HG03439 (cell line): ENCODE data around the gene RRM1.

Experiments used
- ATAC-seq: cut with Tn5 transposase; IDR thresholded peaks from one replicate; pipeline ENCODE4 v1.9.1; 2021; ENCODE audit warnings: mild to moderate bottlenecking, moderate library complexity; ENCODE audit not compliant: unreplicated experiment

Gene RRM1

GRCh38 chr11:4185561-4185960, 91.0 kb downstream of the RRM1 start:
- no peak for ATAC-seq

- ATAC-seq, result no peak
Measured at GRCh38 chr11:4186464-4187054, 92.0 kb downstream of the RRM1 start.

DNA sequence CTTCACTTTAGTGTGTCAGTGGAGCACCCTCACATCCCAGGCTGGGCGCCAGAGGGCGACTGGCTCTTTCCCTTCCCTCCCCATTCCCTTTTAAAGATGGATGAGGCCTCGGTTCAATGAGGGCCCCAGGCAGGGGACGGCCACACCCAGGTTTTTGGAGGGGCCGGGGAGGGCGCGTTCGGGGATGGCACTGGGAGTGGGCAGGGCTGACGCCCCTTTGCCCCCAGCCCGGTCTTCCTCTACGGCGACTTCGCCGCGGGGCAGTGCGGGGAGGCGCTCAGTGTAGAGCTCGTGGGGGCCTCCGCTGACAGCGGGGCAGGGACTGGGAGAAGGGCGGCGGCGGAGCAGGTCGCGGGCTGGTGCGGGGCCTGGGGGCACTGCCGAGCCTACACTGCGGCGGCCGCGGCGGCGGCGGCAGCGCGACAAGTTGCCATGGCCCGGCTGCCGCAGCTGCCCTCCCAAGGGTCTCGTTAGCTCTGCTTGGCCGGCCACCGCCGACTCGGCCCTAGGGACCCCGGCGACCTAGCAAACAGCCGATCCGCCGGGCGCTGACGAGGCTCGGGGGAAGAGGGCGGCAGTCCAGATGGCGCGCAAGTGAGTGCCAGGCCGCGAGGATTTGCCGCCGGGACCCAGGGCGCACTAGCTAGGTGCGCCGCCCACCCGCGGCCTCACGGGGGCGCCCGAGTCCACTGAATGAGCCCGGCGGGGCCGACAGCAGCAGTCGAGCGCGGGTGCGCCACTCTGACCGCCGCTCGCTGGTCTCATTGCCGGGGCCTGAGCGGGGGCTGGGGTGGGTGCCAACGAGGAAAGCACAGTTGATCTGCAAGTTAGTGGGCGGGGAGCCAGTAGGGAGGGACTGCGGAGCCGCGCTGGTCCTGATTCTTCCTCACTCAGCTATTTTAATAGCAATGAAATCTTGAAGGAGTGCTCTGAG, 92.7 kb downstream of the RRM1 start:
- ATAC-seq, result peak; percentile 93
